H1 (cell line): ENCODE measurements around the gene VAMP2. TPM values are rescaled to one million over a fixed set of nuclear protein-coding genes. Genes with fewer than 3 reads are reported as not detected.

Experiments used
- ASH2L ChIP-seq: fragments of 200-600, 300-600 bp; sonication (generic); IDR thresholded peaks from one replicate; pipeline ENCODE4 v1.7.1; 2017; ENCODE audit warnings: low read length
- CTCF ChIP-seq, 3 experiments: IDR thresholded peaks; 1 replicate in 2 of 3; 2 replicates in 1 of 3; pipeline versions ENCODE4 v1.5.1 to v1.6.1; 2011; ENCODE audit warnings: low read length in 3 of 3, mild to moderate bottlenecking in 3 of 3, inconsistent platforms in 2 of 3, low read depth in 1 of 3, moderate library complexity in 1 of 3; ENCODE audit not compliant: insufficient read depth in 1 of 3; ENCODE audit errors: control extremely low read depth in 1 of 3
- E2F6 ChIP-seq: IDR thresholded peaks from 2 replicates; pipeline ENCODE4 v1.6.1; 2012; ENCODE audit warnings: inconsistent platforms
- EGR1 ChIP-seq: IDR thresholded peaks from 2 replicates; pipeline ENCODE4 v1.6.1; 2011; ENCODE audit warnings: low read depth, low read length, borderline replicate concordance
- EP300 ChIP-seq, 2 experiments: IDR thresholded peaks; 1 replicate in 1 of 2; 2 replicates in 1 of 2; pipeline ENCODE4 v1.6.1; 2011 to 2012; ENCODE audit warnings: low read depth in 2 of 2, low read length in 2 of 2, mild to moderate bottlenecking in 2 of 2, borderline replicate concordance in 1 of 2, inconsistent platforms in 1 of 2, moderate library complexity in 1 of 2
- JUN ChIP-seq: IDR thresholded peaks from 2 replicates; pipeline ENCODE4 v1.6.1; 2011; ENCODE audit warnings: low read depth, mild to moderate bottlenecking, improper control_type of control experiment, low read length
- JUND ChIP-seq: IDR thresholded peaks from 2 replicates; pipeline ENCODE4 v1.6.1; 2011; ENCODE audit warnings: mild to moderate bottlenecking, improper control_type of control experiment, low read length
- MAX ChIP-seq: IDR thresholded peaks from 2 replicates; pipeline ENCODE4 v1.6.1; 2012; ENCODE audit warnings: inconsistent platforms
- NANOG ChIP-seq: IDR thresholded peaks from 2 replicates; pipeline ENCODE4 v1.6.1; 2011; ENCODE audit warnings: low read length, low read depth, mild to moderate bottlenecking, inconsistent platforms; ENCODE audit not compliant: insufficient read depth, poor library complexity, severe bottlenecking
- POLR2A ChIP-seq, 2 experiments: IDR thresholded peaks; 1 replicate in 1 of 2; 2 replicates in 1 of 2; pipeline ENCODE4 v1.6.1; 2011; ENCODE audit warnings: low read depth in 2 of 2, low read length in 2 of 2, mild to moderate bottlenecking in 2 of 2; ENCODE audit errors: control extremely low read depth in 1 of 2
- POLR2AphosphoS5 ChIP-seq: IDR thresholded peaks from 2 replicates; pipeline ENCODE4 v1.6.1; 2011; ENCODE audit warnings: low read depth, low read length
- RAD21 ChIP-seq, 2 experiments: IDR thresholded peaks in 1 of 2; conservative IDR thresholded peaks in 1 of 2; 2 replicates each; pipeline ENCODE4 v1.6.1; 2011; ENCODE audit warnings: low read depth in 2 of 2, low read length in 2 of 2, improper control_type of control experiment in 1 of 2, inconsistent platforms in 1 of 2, mild to moderate bottlenecking in 1 of 2, moderate library complexity in 1 of 2
- SIN3A ChIP-seq, 2 experiments: IDR thresholded peaks in 1 of 2; conservative IDR thresholded peaks in 1 of 2; 2 replicates each; pipeline ENCODE4 v1.6.1; 2011 to 2012; ENCODE audit warnings: low read length in 2 of 2, improper control_type of control experiment in 1 of 2, low read depth in 1 of 2, mild to moderate bottlenecking in 1 of 2
- SIX5 ChIP-seq: IDR thresholded peaks from 2 replicates; pipeline ENCODE4 v1.6.1; 2011; ENCODE audit warnings: mild to moderate bottlenecking, low read depth, low read length
- SRF ChIP-seq: IDR thresholded peaks from 2 replicates; pipeline ENCODE4 v1.6.1; 2011; ENCODE audit warnings: mild to moderate bottlenecking, low read depth, low read length, moderate library complexity
- TBP ChIP-seq: IDR thresholded peaks from 2 replicates; pipeline ENCODE4 v1.6.1; 2011; ENCODE audit warnings: low read depth, low read length, improper control_type of control experiment
- USF2 ChIP-seq: IDR thresholded peaks from 2 replicates; pipeline ENCODE4 v1.6.1; 2011; ENCODE audit warnings: low read length, improper control_type of control experiment
- polyA plus RNA-seq, 7 experiments: library from polyadenylated mRNA; depleted of rRNA in 3 of 7; stranded (reverse) in 5 of 7; unstranded in 2 of 7; fragments of >200 nt in 5 of 7; fragments of 200-250 nt in 2 of 7; gene quantifications; 1 replicate in 5 of 7; 2 replicates in 1 of 7; 4 replicates in 1 of 7; pipeline versions ENCODE4 v1.2.1 to v1.2.3, GENCODE V29; 2011 to 2013; ENCODE audit warnings: missing spikeins in 2 of 7, mixed read lengths in 2 of 7
- total RNA-seq: library from RNA; stranded (reverse); fragmentation: NEBNext Ultra II Directional; extraction: Animal tissue kit (Norgen Biotek cat#: 25700); gene quantifications from 2 replicates; pipeline ENCODE4 v1.2.1, GENCODE V29; 2021

Gene VAMP2
- total and polyA plus RNA-seq, 2 of the 8 experiments (the other 6 are each of a cell fraction or from before 2014, with no cell fraction given): 19.3 to 20.5 TPM

- TF ChIP-seq E2F6 (peak; percentile 94), JUN (no peak), TBP (peak; percentile 82; the same call in 1 of the 2 replicates), SIX5 (no peak), RAD21 (IDR thresholded peaks at IDR 0.05 in 1 of 2, conservative IDR thresholded peaks at IDR 0.05 in 1 of 2; ENCODE audit: low read depth in 2 of 2, low read length in 2 of 2) (peak in 1 of 2 experiments; percentile 23; a peak in 1 of 4 replicates), MAX (peak; percentile 98), USF2 (peak; percentile 10; the same call in 1 of the 2 replicates), POLR2AphosphoS5 (peak; percentile 82), SRF (no peak), CTCF (IDR thresholded peaks at IDR 0.05; ENCODE audit: control extremely low read depth in 1 of 3, insufficient read depth in 1 of 3, low read depth in 1 of 3, low read length in 3 of 3) (peak in 1 of 3 experiments; percentile 9; a peak in 1 of 4 replicates), JUND (peak; percentile 63; the same call in 1 of the 2 replicates), ASH2L (peak; percentile 62), EP300 (IDR thresholded peaks at IDR 0.05; ENCODE audit: borderline replicate concordance in 1 of 2, low read depth in 2 of 2, low read length in 2 of 2) (peak in 1 of 2 experiments; percentile 63; a peak in 1 of 3 replicates), SIN3A (conservative IDR thresholded peaks at IDR 0.05 in 1 of 2, IDR thresholded peaks at IDR 0.05 in 1 of 2; ENCODE audit: low read depth in 1 of 2, low read length in 2 of 2) (peak; percentile 34 to 55; a peak in 2 of 4 replicates), EGR1 (peak; percentile 95), POLR2A (IDR thresholded peaks at IDR 0.05; ENCODE audit: control extremely low read depth in 1 of 2, low read depth in 2 of 2, low read length in 2 of 2) (peak; percentile 54 to 69), NANOG (peak; percentile 39)
These were observed 6.3 kb downstream of the VAMP2 start (continued) for GRCh38 chr17:8156246-8156992.
